ENCODE measurements around the gene FBXL2.

FBXL2 gene, protein sequence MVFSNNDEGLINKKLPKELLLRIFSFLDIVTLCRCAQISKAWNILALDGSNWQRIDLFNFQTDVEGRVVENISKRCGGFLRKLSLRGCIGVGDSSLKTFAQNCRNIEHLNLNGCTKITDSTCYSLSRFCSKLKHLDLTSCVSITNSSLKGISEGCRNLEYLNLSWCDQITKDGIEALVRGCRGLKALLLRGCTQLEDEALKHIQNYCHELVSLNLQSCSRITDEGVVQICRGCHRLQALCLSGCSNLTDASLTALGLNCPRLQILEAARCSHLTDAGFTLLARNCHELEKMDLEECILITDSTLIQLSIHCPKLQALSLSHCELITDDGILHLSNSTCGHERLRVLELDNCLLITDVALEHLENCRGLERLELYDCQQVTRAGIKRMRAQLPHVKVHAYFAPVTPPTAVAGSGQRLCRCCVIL

DNA sequence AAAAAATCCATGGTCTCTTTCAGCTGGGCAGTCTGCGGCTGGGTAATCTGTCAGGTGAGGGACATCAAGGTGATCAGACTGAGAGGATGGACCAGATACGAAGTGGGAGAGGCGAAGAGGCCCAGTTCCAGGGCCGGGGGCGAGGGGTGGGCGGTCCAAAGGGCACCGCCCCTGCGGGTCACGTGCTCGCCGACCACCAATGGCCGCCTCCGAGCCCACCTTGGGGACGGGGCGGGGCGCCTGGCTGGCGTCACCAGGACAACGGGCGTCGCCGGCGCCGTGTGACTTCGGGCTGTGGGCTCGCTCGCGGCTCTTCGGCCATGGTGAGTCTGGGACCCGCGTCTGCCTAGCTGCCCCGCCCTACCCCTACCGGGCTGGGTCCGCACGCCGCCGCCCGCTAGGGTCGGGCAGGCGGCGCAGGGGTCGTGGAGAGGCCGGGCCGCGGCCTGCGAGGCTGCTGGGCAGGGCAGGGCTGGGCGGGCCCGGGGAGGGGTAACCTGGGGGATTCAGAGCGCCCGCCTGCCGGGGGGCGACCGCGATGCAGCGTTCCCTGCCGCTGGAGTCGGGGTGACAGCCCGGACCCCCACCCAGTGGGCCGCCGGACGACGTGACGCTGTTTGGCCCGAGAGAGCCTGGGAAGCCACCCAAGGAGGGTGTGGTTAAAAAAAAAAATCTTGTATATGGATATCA lies at the start of gene FBXL2:
Gene FBXL2 (plus strand): TSS at position 250 of the 690 bp plus-strand sequence. CDS start 71 bp downstream, at position 321.
- Histone ChIP-seq H3K4me2 (peak within 1 kb of the TSS; percentile 82), H3K4me3 (IDR thresholded peaks at IDR 0.05; ENCODE audit: insufficient read depth, low read depth, low read length) (peak within 1 kb of the TSS; percentile 33), H3K27ac (no peak within 1 kb of the TSS), H3K36me3 (ENCODE audit: insufficient read depth) (no peaks in the 10 kb centered on the region), H4K20me1 (ENCODE audit: insufficient read depth) (no peaks in the 10 kb centered on the region), H3K27me3 (ENCODE audit: insufficient read depth, low read depth) (no peaks in the 10 kb centered on the region), H3K9ac (no peak within 1 kb of the TSS), H2AFZ (ENCODE audit: low read depth) (peak within 1 kb of the TSS; percentile 85), H3K4me1 (ENCODE audit: low read depth, poor library complexity, severe bottlenecking) (peaks cover 5% of the 10 kb centered on the region), H3K79me2 (ENCODE audit: insufficient read depth, low read depth) (no peaks in the 10 kb centered on the region)
- TF ChIP-seq, protein P1, sequence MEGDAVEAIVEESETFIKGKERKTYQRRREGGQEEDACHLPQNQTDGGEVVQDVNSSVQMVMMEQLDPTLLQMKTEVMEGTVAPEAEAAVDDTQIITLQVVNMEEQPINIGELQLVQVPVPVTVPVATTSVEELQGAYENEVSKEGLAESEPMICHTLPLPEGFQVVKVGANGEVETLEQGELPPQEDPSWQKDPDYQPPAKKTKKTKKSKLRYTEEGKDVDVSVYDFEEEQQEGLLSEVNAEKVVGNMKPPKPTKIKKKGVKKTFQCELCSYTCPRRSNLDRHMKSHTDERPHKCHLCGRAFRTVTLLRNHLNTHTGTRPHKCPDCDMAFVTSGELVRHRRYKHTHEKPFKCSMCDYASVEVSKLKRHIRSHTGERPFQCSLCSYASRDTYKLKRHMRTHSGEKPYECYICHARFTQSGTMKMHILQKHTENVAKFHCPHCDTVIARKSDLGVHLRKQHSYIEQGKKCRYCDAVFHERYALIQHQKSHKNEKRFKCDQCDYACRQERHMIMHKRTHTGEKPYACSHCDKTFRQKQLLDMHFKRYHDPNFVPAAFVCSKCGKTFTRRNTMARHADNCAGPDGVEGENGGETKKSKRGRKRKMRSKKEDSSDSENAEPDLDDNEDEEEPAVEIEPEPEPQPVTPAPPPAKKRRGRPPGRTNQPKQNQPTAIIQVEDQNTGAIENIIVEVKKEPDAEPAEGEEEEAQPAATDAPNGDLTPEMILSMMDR (conservative IDR thresholded peaks at IDR 0.05; ENCODE audit: low read depth, low read length), result no peak

DNA sequence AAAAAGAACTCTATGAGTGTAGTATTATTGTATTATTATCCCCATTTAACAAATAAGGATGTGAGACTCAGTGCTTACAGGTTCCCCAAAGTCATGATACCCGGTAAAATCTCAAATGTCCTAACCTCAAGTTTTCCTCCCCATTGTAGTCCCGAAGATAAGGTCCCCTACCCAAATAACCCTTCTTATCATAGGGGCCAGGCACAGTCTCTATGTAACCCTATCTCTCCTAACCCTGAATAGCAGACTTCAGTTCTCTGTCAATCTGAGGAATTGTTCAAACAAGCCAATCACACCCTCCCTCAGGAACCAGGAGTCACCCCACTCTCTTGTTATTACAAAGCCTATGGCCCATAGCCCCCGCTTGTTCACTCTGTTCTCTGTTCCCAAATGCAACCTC lies 48.2 kb upstream of the FBXL2 start:
- H3K36me3 ChIP-seq (ENCODE audit: insufficient read depth), result no peaks in the 10 kb centered on the region
- H3K27me3 ChIP-seq (ENCODE audit: insufficient read depth, low read depth), result no peaks in the 10 kb centered on the region
- no peak overlapping the region for H3K4me3 ChIP-seq (IDR thresholded peaks at IDR 0.05; ENCODE audit: insufficient read depth, low read depth, low read length)
- no peaks in the 10 kb centered on the region for H4K20me1 ChIP-seq (ENCODE audit: insufficient read depth)
- H3K9ac ChIP-seq, result no peak overlapping the region
- H3K4me1 ChIP-seq (ENCODE audit: low read depth, poor library complexity, severe bottlenecking), result no peaks in the 10 kb centered on the region
- no peak overlapping the region for H3K27ac ChIP-seq
- TF ChIP-seq, protein P1 (conservative IDR thresholded peaks at IDR 0.05; ENCODE audit: low read depth, low read length), result no peak
- no peak overlapping the region for H2AFZ ChIP-seq (ENCODE audit: low read depth)
- H3K79me2 ChIP-seq (ENCODE audit: insufficient read depth, low read depth), result no peaks in the 10 kb centered on the region
- H3K4me2 ChIP-seq, result no peak overlapping the region

DNA sequence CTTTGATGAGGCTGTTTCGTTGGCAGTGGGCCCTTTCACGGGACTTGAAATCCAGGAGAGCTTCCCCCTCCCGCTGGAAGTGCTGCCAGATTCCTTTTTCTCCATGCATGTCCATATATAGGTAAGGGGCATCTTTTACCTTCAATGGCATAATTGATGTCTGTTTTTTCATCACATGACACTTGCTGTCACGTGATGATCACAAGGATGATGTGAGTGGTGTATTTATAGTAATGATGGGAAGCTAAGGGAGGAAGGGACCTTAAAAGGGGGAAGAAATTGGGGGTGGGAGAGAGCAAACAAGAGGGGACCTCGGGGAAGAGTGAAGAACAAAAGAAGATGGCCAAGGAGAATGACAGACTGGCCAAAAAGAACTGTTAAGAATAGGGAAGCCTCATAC lies 47.3 kb upstream of the FBXL2 start:
- Histone ChIP-seq H3K27me3 (ENCODE audit: insufficient read depth, low read depth) (no peaks in the 10 kb centered on the region), H3K4me3 (IDR thresholded peaks at IDR 0.05; ENCODE audit: insufficient read depth, low read depth, low read length) (no peak overlapping the region), H3K4me2 (no peak overlapping the region), H3K36me3 (ENCODE audit: insufficient read depth) (no peaks in the 10 kb centered on the region), H3K9ac (no peak overlapping the region), H2AFZ (ENCODE audit: low read depth) (no peak overlapping the region), H3K79me2 (ENCODE audit: insufficient read depth, low read depth) (no peaks in the 10 kb centered on the region), H3K27ac (no peak overlapping the region), H4K20me1 (ENCODE audit: insufficient read depth) (no peaks in the 10 kb centered on the region), H3K4me1 (ENCODE audit: low read depth, poor library complexity, severe bottlenecking) (no peaks in the 10 kb centered on the region)
- TF ChIP-seq, protein P1 (conservative IDR thresholded peaks at IDR 0.05; ENCODE audit: low read depth, low read length), result no peak

DNA sequence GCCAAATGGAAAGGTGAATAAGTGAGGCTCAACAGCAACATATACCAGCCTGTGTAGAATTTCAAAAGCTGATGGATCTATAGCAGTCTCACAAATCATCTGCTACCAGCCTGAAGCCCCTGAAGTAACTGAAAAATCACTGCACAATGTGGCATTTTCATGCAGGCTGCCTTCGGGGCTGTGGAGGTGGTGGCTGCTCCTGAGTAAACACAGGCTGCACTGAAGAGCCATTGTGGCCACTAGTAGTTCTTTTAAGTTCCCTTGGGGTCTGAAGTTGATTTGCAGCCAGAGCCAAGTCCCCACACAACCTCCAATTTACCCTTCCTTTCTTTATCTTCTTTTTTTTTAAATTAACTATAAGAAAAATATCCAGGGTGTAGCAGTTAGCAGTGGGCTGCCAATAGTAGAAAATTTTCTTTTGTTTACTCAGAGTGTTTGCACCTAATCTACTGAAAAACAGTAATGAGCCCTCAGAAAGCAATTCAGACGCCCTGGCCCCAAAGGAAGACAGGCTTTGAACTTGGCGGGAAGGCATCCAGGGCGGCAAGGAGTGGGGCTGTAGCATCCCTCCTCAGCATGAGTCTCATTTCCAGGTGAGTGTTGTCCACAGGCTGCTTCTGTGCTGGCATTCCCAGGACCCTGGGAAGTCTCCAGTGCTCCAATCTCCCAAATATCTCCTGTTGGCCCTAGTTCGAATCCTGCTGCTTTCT lies 45.3 kb upstream of the FBXL2 start:
- Histone ChIP-seq H3K27ac (no peak overlapping the region), H4K20me1 (ENCODE audit: insufficient read depth) (no peaks in the 10 kb centered on the region), H3K9ac (no peak overlapping the region), H2AFZ (ENCODE audit: low read depth) (no peak overlapping the region), H3K4me1 (ENCODE audit: low read depth, poor library complexity, severe bottlenecking) (no peaks in the 10 kb centered on the region), H3K36me3 (ENCODE audit: insufficient read depth) (no peaks in the 10 kb centered on the region), H3K27me3 (ENCODE audit: insufficient read depth, low read depth) (no peaks in the 10 kb centered on the region), H3K4me3 (IDR thresholded peaks at IDR 0.05; ENCODE audit: insufficient read depth, low read depth, low read length) (no peak overlapping the region), H3K4me2 (no peak overlapping the region), H3K79me2 (ENCODE audit: insufficient read depth, low read depth) (no peaks in the 10 kb centered on the region)
- TF ChIP-seq, protein P1 (conservative IDR thresholded peaks at IDR 0.05; ENCODE audit: low read depth, low read length), result no peak

Data from KMS-11 (cell line).